Hepatocyte (in vitro differentiated cells): ENCODE data around the gene REEP5.

Source experiments
- CTCF ChIP-seq: fragments of 200-600 bp; sonication (generic); IDR thresholded peaks from 2 replicates; pipeline ENCODE4 v1.5.1; 2016; ENCODE audit warnings: antibody characterized with exemption, mild to moderate bottlenecking; ENCODE audit not compliant: poor library complexity
- EZH2 ChIP-seq: fragments of 200-600 bp; sonication (generic); IDR thresholded peaks from 2 replicates; pipeline ENCODE4 v1.6.1; 2016; ENCODE audit warnings: antibody characterized with exemption, mild to moderate bottlenecking, borderline replicate concordance
- EZH2phosphoT487 ChIP-seq: fragments of 200-600 bp; sonication (generic); IDR thresholded peaks from one replicate; pipeline ENCODE4 v1.6.1; 2018; ENCODE audit warnings: antibody characterized with exemption, mild to moderate bottlenecking, low read depth, moderate library complexity; ENCODE audit not compliant: unreplicated experiment, severe bottlenecking

- TF ChIP-seq CTCF: no peak
- TF ChIP-seq EZH2: no peak
- no peak for TF ChIP-seq EZH2phosphoT487
These were observed 46.5 kb upstream of the REEP5 start for GRCh38 chr5:112968411-112969106.
